Lower lobe of right lung (tissue), 2 donors: Measurements from ENCODE around the gene HS1BP3. TPM values are rescaled to one million over a fixed set of nuclear protein-coding genes. Genes with fewer than 3 reads are reported as not detected.

Experiments
- ATAC-seq, 2 donors: fragments of 200-7000 bp; cut with Tn5 transposase; one replicate each; pipeline ENCODE4 v1.9.1; 2020 to 2022; ENCODE audit warnings: mild to moderate bottlenecking in 2 of 2, moderate library complexity in 2 of 2
- DNase-seq: peaks from one replicate; pipeline ENCODE4 v3.0.0-alpha.2; 2020
- H3K27ac ChIP-seq: fragments of 200-600 bp; one replicate; pipeline ENCODE4 v1.8.0; 2022
- H3K27me3 ChIP-seq: fragments of 200-600 bp; one replicate; pipeline ENCODE4 v1.8.0; 2022; ENCODE audit warnings: low read depth
- H3K36me3 ChIP-seq: fragments of 200-600 bp; one replicate; pipeline ENCODE4 v1.8.0; 2022; ENCODE audit warnings: mild to moderate bottlenecking
- H3K4me1 ChIP-seq: fragments of 200-600 bp; one replicate; pipeline ENCODE4 v1.8.0; 2022
- H3K4me3 ChIP-seq: fragments of 200-600 bp; one replicate; pipeline ENCODE4 v1.8.0; 2022; ENCODE audit warnings: mild to moderate bottlenecking
- H3K9me3 ChIP-seq: fragments of 200-600 bp; one replicate; pipeline ENCODE4 v1.8.0; 2022
- CTCF ChIP-seq: fragments of 200-600 bp; IDR thresholded peaks from one replicate; pipeline ENCODE4 v1.8.0; 2022; ENCODE audit warnings: antibody characterized with exemption, mild to moderate bottlenecking
- intact Hi-C: fragments of 100-400 bp; cut with DNase I; formaldehyde crosslinking; loops from one replicate; pipeline ENCODE4 v1.11.0; 2022
- total RNA-seq: library from RNA; stranded (reverse); fragmentation: NEBNext Ultra II Directional; extraction: Animal tissue kit (Norgen Biotek cat#: 25700); gene quantifications from one replicate; pipeline ENCODE4 v1.2.1, GENCODE V29; 2021
- donor health status: DM: no; HTN: yes; CAD: no; lungs with severe emphysema.

The HS1BP3 gene
- total RNA-seq, 1 donor from 2014 or later: 39.9 TPM

DNA sequence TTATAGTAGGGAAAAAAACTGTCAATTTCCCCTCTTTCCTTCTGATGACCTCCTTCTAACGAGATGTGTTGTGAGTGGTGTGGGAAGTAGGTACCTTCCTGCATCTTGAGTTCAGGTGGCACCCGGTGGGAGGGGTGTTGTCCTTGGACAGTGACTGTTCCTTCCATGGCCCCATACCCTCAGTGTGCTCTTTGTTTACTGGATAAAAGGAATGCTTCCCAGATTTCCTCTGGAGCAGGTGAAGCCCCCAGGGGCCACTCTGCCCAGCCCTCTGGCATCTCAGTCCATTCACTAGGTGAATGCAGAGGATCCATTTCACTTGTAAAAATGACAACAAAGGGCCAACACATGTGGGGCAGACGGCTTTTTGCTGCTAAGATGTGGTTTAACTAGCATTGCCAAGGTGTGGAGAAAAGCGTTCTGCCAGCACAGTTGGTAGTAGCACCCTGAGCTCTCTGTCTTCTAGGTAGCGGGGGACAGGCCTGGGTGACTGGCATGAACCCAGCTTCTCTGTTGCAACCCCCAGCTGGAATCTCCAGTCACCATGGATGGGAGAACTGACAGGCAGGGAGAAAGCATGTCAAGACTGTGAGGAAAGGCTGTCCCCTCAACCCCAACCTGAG, 22.9 kb upstream of the HS1BP3 start:
- TF ChIP-seq CTCF: no peak
- H3K4me3 ChIP-seq: no peak overlapping the region
- H3K27ac ChIP-seq: no peak overlapping the region
- peaks cover 8% of the 10 kb centered on the region for H3K4me1 ChIP-seq
- no peak for ATAC-seq
- no peaks in the 10 kb centered on the region for H3K9me3 ChIP-seq
- H3K36me3 ChIP-seq: no peaks in the 10 kb centered on the region
- no peak for DNase-seq
- peaks cover 62% of the 10 kb centered on the region for H3K27me3 ChIP-seq
- intact Hi-C loops: loop anchor here (10.0 kb wide), 1 partner anchor 291 kb away; no protein-coding TSS in a partner anchor

- H3K36me3 ChIP-seq: no peaks in the 10 kb centered on the region
- TF ChIP-seq CTCF: no peak
- DNase-seq (no peak), ATAC-seq (no peak)
- no peaks in the 10 kb centered on the region for H3K9me3 ChIP-seq
- peaks cover 77% of the 10 kb centered on the region for H3K27me3 ChIP-seq
- no peak overlapping the region for H3K27ac ChIP-seq
- H3K4me3 ChIP-seq: no peak overlapping the region
- intact Hi-C loops: loop anchor here (10.0 kb wide), 1 partner anchor 292 kb away; no protein-coding TSS in a partner anchor
- peaks cover 12% of the 10 kb centered on the region for H3K4me1 ChIP-seq
Measured at GRCh38 chr2:20672201-20672951, 21.5 kb upstream of the HS1BP3 start.

DNA sequence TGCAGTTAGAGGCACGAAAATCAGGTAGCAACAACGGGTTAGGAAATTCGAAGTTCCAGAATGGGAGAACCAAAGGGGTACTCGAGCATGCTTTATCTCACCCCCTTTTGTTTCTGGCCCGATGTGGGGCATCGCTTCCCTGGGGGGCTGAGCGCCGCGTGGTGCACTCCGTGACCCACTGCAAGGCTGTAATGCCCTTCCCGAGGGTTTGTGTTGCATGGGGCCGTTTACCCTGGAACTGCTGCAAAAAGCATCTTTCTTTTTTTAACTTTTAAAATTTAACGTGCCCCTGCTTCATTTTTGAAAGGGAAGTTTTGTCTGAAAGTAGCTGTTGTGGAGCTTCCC, 20.8 kb upstream of the HS1BP3 start:
- H3K27me3 ChIP-seq: peaks cover 81% of the 10 kb centered on the region
- intact Hi-C loops: loop anchor here (10.0 kb wide), 1 partner anchor 293 kb away; no protein-coding TSS in a partner anchor
- ATAC-seq: no peak
- H3K4me3 ChIP-seq: no peak overlapping the region
- DNase-seq: no peak
- peaks cover 13% of the 10 kb centered on the region for H3K4me1 ChIP-seq
- H3K36me3 ChIP-seq: no peaks in the 10 kb centered on the region
- no peaks in the 10 kb centered on the region for H3K9me3 ChIP-seq
- TF ChIP-seq CTCF: no peak
- no peak overlapping the region for H3K27ac ChIP-seq

GRCh38 chr2:20671036-20671735, 20.3 kb upstream of the HS1BP3 start:
- H3K4me3 ChIP-seq: no peak overlapping the region
- intact Hi-C loops: loop anchor here (10.0 kb wide), 1 partner anchor 294 kb away; no protein-coding TSS in a partner anchor

More at GRCh38 chr2:20671036-20671735, 20.3 kb upstream of the HS1BP3 start:
- Histone ChIP-seq H3K36me3 (no peaks in the 10 kb centered on the region), H3K4me1 (peaks cover 18% of the 10 kb centered on the region), H3K27ac (no peak overlapping the region), H3K9me3 (no peaks in the 10 kb centered on the region), H3K27me3 (peaks cover 86% of the 10 kb centered on the region)
- ATAC-seq (no peak), DNase-seq (no peak)
- TF ChIP-seq CTCF: no peak
